ENCODE measurements around the gene C1QTNF8.

Gene C1QTNF8

GRCh38 chr16:1075546-1075945, 20.5 kb downstream of the C1QTNF8 start:
- no peak for DNase-seq

- DNase-seq = no peak
Measured at GRCh38 chr16:1074379-1074649, 21.7 kb downstream of the C1QTNF8 start.

- no peak for DNase-seq
Measured at GRCh38 chr16:1073566-1074378, 22.3 kb downstream of the C1QTNF8 start.

- DNase-seq = no peak
Measured at GRCh38 chr16:1073262-1073558, 22.8 kb downstream of the C1QTNF8 start.

GRCh38 chr16:1072526-1073261, 23.4 kb downstream of the C1QTNF8 start, which contains the start of gene SSTR5:
Gene SSTR5 (plus strand): TSS chr16:1072747. CDS start chr16:1078869, 6,122 bp downstream.
- no peak for DNase-seq

GRCh38 chr16:1071561-1072225, 24.4 kb downstream of the C1QTNF8 start:
- no peak for DNase-seq

GRCh38 chr16:1070864-1071408, 25.1 kb downstream of the C1QTNF8 start:
- DNase-seq = no peak

- no peak for DNase-seq
Measured at GRCh38 chr16:1070084-1070863, 25.8 kb downstream of the C1QTNF8 start.

GRCh38 chr16:1069154-1069553, 26.9 kb downstream of the C1QTNF8 start:
- no peak for DNase-seq

GRCh38 chr16:1068451-1068850, 27.6 kb downstream of the C1QTNF8 start:
- DNase-seq = no peak

GRCh38 chr16:1067629-1068028, 28.4 kb downstream of the C1QTNF8 start:
- DNase-seq = no peak

- no peak for DNase-seq
Measured at GRCh38 chr16:1066584-1067172, 29.4 kb downstream of the C1QTNF8 start.

- DNase-seq = no peak
Measured at GRCh38 chr16:1065469-1066128, 30.4 kb downstream of the C1QTNF8 start.

GRCh38 chr16:1063728-1064127, 32.3 kb downstream of the C1QTNF8 start:
- DNase-seq = no peak

- DNase-seq = no peak
Measured at GRCh38 chr16:1062895-1063294, 33.1 kb downstream of the C1QTNF8 start.

GRCh38 chr16:1061769-1062505, 34.1 kb downstream of the C1QTNF8 start:
- DNase-seq = no peak

- no peak for DNase-seq
Measured at GRCh38 chr16:1060416-1061340, 35.4 kb downstream of the C1QTNF8 start.

- DNase-seq = no peak
Measured at GRCh38 chr16:1059310-1059709, 36.7 kb downstream of the C1QTNF8 start.

- no peak for DNase-seq
Measured at GRCh38 chr16:1058216-1058615, 37.8 kb downstream of the C1QTNF8 start.

Data from activated CD4-positive, alpha-beta T cell treated with anti-CD3 and anti-CD28 coated beads for 4 hours (primary cell).